Activated CD4-positive, alpha-beta T cell treated with anti-CD3 and anti-CD28 coated beads, Interleukin-2, Interleukin-6, amounts not matched to agents 100 ng/mL and 50 ng/mL, durations not matched to agents 16 hours and 8 hours (primary cell): ENCODE measurements around the gene RBM42.

ENCODE experiments used
- DNase-seq: peaks from one replicate; pipeline ENCODE4 v3.0.0-alpha.2; 2020

Gene RBM42

GRCh38 chr19:35621708-35622107, 7.1 kb upstream of the RBM42 start:
- no peak for DNase-seq

- no peak for DNase-seq
These were observed 6.1 kb upstream of the RBM42 start for GRCh38 chr19:35622750-35623149.

- DNase-seq = no peak
These were observed 5.4 kb upstream of the RBM42 start for GRCh38 chr19:35623327-35624010.

- no peak for DNase-seq
These were observed 622 bp upstream of the RBM42 start for GRCh38 chr19:35628264-35628564.

GRCh38 chr19:35629332-35629633, 447 bp downstream of the RBM42 start:
- DNase-seq = no peak

- no peak for DNase-seq
These were observed 5.0 kb downstream of the RBM42 start for GRCh38 chr19:35633727-35634440.

GRCh38 chr19:35636651-35637050, 7.8 kb downstream of the RBM42 start:
- no peak for DNase-seq

- no peak for DNase-seq
These were observed 8.3 kb downstream of the RBM42 start for GRCh38 chr19:35637165-35637564.

GRCh38 chr19:35639321-35639639, 10.4 kb downstream of the RBM42 start:
- no peak for DNase-seq

- no peak for DNase-seq
These were observed 11.0 kb downstream of the RBM42 start for GRCh38 chr19:35639863-35640262.

GRCh38 chr19:35641515-35642151, 12.8 kb downstream of the RBM42 start, which contains the start of gene ETV2:
Gene ETV2, plus strand, starts transcription at chr19:35641745. Its CDS starts 716 bp downstream, at chr19:35642461.
- peak; percentile 46 for DNase-seq

- no peak for DNase-seq
These were observed 13.5 kb downstream of the RBM42 start for GRCh38 chr19:35642312-35642711.

GRCh38 chr19:35642798-35643254, 14.0 kb downstream of the RBM42 start:
- peak; percentile 14 for DNase-seq

- peak; percentile 85 for DNase-seq
These were observed 14.7 kb downstream of the RBM42 start for GRCh38 chr19:35643255-35644205.

GRCh38 chr19:35644206-35644986, 15.6 kb downstream of the RBM42 start:
- DNase-seq = peak; percentile 99

- peak; percentile 86 for DNase-seq
These were observed 16.3 kb downstream of the RBM42 start for GRCh38 chr19:35644987-35645679.

GRCh38 chr19:35645680-35646511, 17.1 kb downstream of the RBM42 start:
- DNase-seq = no peak

- DNase-seq = peak; percentile 97
These were observed 19.5 kb downstream of the RBM42 start, which contains the start of gene COX6B1 for GRCh38 chr19:35648017-35648961. Gene COX6B1, plus strand, starts transcription at chr19:35648323. Its CDS starts 2,921 bp downstream, at chr19:35651244.

- no peak for DNase-seq
These were observed 21.7 kb downstream of the RBM42 start for GRCh38 chr19:35650581-35650980.
